GM19467 (cell line): Measurements from ENCODE around the gene MAD1L1.

Experiments
- ATAC-seq: cut with Tn5 transposase; IDR thresholded peaks from one replicate; pipeline ENCODE4 v1.9.1; 2021; ENCODE audit warnings: mild to moderate bottlenecking, moderate library complexity; ENCODE audit not compliant: unreplicated experiment

Gene MAD1L1

DNA sequence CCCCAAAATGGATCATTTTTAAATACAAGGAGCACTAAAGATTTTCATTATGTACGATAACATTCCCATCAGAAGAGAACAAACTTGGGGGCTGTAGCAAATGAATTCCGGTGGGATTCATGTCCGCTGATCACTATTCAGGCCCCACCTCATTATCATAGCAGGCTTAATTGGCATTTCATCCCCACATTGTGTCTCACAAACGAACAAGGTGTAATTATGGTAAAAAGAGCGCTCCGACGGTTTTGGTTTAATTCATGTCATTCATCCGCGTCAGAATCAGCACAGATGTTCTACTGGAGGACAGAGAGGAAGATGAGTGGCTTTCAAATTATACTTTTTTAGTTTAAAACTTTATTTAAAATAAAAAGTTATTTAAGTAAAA is 124.7 kb downstream of the MAD1L1 start:
- no peak for ATAC-seq

- no peak for ATAC-seq
Measured at GRCh38 chr7:2107386-2108070, 125.2 kb downstream of the MAD1L1 start.

- ATAC-seq, result no peak
Measured at GRCh38 chr7:2106924-2107323, 125.8 kb downstream of the MAD1L1 start.

DNA sequence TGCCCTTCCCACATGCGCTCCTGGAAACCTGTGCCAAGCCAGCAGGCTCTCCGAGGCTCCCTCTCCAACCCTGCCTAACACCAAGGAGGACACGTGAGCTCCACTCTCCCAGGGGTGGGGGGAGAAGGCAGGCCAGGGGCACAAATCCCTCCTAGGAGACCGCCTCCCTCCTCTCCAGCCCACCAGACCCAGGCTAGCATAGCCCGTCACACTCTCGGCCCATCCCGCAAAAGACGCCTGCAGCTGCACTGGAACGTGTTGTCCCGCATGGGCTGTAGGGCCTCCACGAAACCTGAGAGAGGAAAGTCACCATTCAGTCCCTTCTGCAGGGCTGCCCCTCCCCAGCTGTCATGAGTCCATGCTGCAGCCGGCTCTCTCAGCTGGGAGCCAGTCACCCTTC is 126.3 kb downstream of the MAD1L1 start:
- no peak for ATAC-seq

- ATAC-seq, result no peak
Measured at GRCh38 chr7:2105917-2106316, 126.8 kb downstream of the MAD1L1 start.

DNA sequence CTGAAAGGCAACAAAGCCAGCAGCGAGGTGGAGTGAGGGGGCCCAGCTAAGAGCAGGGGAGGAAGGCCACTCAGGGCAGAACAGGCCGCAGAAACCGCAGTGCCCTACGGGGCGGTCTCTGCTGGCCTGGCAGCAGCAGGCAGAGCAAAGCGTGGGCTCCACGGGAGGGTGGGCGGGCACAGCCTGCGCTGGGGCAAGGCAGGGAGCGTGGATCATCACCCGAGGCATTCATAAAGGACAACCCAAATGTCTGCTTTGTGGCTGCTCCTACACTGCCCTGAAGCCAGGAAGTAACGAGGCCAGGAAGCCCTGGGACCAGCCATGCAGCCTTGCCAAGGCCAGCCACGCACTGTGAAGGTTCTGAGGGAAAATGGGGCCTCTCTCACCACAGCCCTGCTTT is 127.5 kb downstream of the MAD1L1 start:
- no peak for ATAC-seq

- no peak for ATAC-seq
Measured at GRCh38 chr7:2104716-2105115, 128.0 kb downstream of the MAD1L1 start.

DNA sequence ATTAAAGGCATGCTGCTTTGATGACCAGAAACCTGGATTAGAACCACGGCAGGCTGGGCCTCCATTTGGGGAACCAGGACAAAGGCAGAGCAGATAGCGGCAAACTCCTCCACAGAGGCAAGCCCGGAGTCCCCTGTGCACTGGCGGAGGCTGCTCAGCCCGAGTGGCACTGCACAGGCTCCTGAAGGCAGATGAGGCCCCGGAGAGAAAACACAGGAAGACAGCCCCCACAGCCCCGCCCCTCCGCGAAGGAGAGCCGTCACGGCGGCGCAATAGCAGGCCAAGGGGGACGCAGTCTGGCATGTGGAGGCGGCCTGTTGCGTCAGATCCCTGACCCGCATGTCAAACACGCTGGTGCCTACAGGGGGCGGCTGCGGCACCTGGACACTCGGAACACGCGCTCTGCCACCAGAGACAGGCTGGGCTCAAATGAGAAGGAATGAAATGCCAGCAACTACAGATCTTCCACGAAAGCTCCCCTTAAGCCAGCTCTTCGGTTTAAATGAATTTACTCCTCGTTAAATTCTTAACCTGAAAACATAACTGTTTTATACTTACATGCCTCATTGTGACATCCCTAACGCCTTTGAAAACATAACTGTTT is 128.5 kb downstream of the MAD1L1 start:
- peak; percentile 48 for ATAC-seq

- ATAC-seq, result no peak
Measured at GRCh38 chr7:2103071-2103898, 129.5 kb downstream of the MAD1L1 start.

GRCh38 chr7:2102375-2102723 is 130.4 kb downstream of the MAD1L1 start:
- no peak for ATAC-seq

DNA sequence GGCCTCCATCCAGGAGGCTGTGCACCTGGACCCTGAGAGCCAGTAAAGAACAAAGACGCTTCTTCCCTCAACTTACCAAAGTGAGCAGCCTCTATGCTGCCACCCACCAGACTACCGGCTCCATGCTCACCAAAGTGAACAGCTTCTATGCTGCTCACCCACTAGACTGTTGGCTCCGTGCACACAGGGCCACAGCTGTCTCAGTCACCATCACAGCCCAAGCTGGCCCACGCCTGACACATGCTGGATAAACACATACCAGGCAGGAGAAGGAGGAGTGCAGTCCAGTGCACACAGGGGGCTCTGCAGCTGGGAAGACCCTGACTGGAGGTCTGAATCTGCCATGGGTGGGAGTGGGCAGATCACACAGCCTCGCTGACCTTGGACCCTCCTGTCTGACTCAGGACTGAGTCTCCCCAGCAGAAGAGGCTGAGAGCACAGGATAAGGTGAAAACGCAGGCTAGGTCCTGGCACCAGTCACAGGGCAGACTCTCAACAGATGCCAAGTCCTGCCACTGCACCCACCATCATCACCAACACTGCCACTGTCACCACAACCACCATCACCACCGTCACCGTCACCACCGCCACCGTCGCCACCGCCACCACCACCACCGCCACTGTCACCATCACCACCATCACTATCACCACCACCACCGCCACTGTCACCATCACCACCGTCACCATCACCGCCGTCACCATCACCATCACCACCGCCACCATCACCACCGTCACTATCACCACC is 130.9 kb downstream of the MAD1L1 start:
- ATAC-seq, result no peak

DNA sequence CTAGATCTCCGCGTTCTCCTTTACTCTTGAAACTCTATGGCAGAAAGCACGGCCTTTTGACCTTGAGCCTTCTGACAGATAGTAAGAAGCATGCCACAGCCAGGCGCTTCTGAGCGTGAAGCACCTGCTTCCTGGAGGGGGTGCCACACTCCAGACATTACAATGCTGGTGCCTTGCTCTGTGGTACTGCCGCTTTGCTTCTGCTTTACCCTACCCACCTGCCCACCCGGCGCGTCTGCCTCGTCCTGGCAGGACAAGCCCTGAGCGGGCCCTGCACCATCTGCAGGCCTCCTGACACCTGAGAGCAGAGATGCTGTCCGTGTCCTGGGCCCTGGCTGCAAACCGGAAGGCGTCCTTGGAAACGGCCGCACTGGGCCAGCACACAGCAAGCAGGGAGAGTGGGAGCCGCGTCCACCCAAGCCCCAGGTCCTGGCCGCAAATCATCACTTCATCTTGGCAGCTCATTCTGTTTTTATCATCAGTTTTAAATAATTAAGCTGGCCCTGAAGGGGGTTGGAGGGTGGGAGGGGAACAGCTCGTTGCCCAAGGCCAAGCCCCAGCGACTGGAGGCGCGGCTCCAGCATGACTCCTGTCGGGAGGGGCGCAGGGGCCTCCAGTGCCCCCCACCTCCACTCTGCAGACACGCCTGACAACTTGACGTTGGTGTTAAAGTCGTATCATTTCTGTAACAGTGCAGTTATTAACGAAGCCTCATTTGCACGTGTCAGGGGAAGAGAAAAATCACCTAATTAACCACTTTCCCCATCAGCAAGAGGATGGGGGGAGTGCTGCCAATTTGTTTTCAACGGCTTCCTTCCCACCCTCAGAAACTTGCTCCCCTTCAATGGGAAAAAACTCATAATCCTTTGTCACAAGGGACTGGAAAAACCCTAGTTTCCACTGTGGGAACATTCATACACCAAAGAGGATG is 132.2 kb downstream of the MAD1L1 start:
- peak; percentile 53 for ATAC-seq

DNA sequence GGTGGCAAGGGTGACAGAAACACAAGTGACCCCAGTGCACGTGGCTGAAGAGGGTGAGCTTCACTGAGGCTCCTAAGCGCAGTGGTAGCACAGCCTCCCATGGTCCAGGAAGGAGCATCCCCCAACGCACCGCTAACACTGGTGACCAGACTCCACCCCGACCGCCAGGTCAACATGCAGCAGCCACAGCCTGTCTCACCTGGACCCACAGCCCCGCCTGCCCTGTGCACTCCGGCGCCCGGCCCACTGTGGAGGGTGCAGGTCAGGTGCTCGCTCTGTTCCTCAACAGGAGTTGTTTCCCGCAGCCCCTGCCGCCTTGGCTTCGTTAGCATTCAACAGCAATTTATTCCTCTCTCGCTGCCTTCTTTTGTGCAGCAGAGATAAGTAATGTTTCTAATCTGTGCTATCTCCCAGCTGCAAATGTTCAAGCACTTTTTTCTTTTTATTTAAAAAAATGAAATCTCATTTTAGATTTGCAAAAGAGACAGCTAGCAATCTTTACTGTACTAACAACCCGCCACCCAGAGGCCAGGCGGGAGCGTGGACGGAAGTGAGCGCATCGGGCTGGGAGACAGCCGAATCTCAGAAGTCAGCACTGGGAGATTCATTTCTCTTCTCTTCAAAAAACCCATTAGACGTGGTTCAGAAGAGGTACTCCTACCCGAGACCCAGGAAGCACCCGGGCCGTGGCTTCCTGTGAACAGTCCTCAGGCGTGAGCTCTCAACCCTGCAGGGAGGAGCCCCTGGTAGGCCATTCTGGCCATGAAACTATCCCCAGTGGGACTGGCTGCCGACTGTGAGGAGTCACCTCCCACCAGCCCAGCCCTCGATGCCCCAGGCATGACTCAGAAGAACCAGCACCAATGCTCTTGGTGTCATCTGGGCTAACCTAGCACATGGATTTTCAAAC is 133.4 kb downstream of the MAD1L1 start:
- ATAC-seq, result no peak

GRCh38 chr7:2098496-2098895 is 134.2 kb downstream of the MAD1L1 start:
- no peak for ATAC-seq

GRCh38 chr7:2098056-2098455 is 134.7 kb downstream of the MAD1L1 start:
- no peak for ATAC-seq

DNA sequence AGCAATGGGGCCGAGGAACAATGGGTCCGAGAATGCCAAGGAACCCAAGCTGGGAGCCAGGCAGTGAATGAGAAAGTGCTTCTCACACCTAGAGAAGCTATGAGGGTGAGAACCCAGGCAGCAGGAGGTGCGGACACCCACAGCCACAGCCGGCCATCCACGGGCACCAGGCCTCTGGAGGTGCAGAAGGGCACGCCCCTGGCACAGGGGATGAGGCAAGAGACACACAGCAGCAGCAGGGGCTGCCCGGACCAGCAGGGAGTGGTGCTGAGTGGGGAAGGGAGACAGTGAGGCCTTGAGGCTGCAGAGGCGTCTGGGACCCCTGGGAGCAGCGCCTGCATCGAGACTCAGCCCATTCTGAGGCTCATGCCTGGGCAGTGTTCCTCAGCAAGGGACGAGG is 135.3 kb downstream of the MAD1L1 start:
- ATAC-seq, result no peak

DNA sequence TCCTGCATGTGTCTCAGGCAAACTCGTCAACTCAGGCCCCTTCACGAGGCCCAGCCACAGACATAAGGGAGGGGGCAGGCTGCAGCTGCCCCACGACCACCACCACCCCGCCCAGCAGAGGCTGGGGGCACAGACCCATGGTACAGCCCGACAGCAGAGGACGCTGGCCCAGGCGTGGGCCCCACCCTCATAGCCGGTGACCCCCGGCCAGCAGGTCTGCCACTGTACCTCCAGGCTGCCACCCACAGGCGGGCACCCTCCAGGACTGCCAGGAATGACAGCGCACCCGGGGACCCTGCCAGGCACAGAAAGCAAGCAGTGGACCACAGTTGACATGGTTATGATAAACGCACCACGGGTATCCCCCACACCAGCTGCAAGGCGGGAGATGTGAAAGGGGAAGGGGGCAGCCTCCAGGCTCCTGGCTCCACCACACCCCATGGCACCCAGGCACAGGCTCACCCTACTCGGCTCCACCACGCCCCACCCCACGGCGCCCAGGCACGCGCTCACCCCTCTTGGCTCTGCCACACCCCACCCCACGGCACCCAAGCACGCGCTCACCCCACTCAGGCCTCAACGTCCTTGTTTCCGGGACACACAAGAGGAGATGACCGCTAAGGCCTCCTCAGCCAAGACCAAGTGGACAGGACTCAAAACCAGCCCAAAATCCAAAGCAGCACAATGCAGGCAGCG is 135.9 kb downstream of the MAD1L1 start:
- no peak for ATAC-seq

DNA sequence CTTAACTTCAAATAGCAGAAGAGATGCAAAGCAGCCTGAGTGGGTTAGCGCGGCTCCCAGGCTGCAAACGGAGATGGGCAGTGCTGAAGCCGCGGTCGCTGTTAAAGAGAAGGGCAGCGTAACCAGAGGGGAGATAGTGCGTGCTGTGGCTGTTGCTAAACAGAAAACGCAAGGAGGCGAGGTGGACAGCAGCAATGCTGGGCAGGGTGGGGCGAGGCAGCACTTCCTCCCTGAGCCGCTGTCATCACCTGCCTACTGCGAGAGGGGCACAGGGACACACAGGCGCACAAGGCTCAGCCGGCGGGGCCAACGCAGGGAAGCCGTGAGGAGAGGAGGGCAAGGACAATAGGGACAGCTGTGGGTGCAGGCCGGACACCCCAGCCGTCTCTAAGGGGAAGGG is 137.3 kb downstream of the MAD1L1 start:
- ATAC-seq, result no peak
